CD4-positive, CD25-positive, alpha-beta regulatory T cell (primary cell): ENCODE data around the gene NDUFS7. TPM values are rescaled to one million over a fixed set of nuclear protein-coding genes. Genes with fewer than 3 reads are reported as not detected.

ENCODE experiments used
- ATAC-seq, 2 donors: fragments of 150-1000 bp; cut with Tn5 transposase; one replicate each; pipeline ENCODE4 v1.10.0; 2021; ENCODE audit warnings: low read depth in 2 of 2, moderate number of reproducible peaks in 2 of 2, moderate library complexity in 1 of 2
- DNase-seq, 3 donors: peaks; one replicate each; pipeline versions ENCODE4 v3.0.0 to v3.0.0-alpha.2; 2012 to 2022; ENCODE audit warnings: mixed read lengths in 1 of 3
- H3K27ac ChIP-seq: one replicate; pipeline ENCODE4 v1.7.0; 2013; ENCODE audit warnings: mild to moderate bottlenecking, low read length; ENCODE audit not compliant: insufficient read depth, poor library complexity, severe bottlenecking
- H3K27me3 ChIP-seq: one replicate; pipeline ENCODE4 v1.7.0; 2013; ENCODE audit warnings: low read length; ENCODE audit not compliant: control insufficient read depth, insufficient read depth
- H3K36me3 ChIP-seq: one replicate; pipeline ENCODE4 v1.7.0; 2013; ENCODE audit warnings: mild to moderate bottlenecking, low read length, moderate library complexity; ENCODE audit not compliant: control insufficient read depth, insufficient read depth
- H3K4me1 ChIP-seq: 2 replicates; pipeline ENCODE4 v1.7.0; 2013; ENCODE audit warnings: mild to moderate bottlenecking, low read length; ENCODE audit not compliant: insufficient read depth, control insufficient read depth, poor library complexity, severe bottlenecking
- H3K4me3 ChIP-seq: one replicate; pipeline ENCODE4 v1.7.0; 2013; ENCODE audit warnings: low read depth, mild to moderate bottlenecking, low read length, moderate library complexity
- H3K9me3 ChIP-seq, 2 experiments: 1 replicate in 1 of 2; 2 replicates in 1 of 2; pipeline ENCODE4 v1.7.0; 2013; ENCODE audit warnings: low read length in 2 of 2, mild to moderate bottlenecking in 1 of 2, moderate library complexity in 1 of 2; ENCODE audit not compliant: control insufficient read depth in 2 of 2
- H3K27ac Mint-ChIP-seq, 3 donors: one replicate each; pipeline ENCODE4 v1.8.0; 2020 to 2022; ENCODE audit warnings: mild to moderate bottlenecking in 3 of 3, mixed read lengths in 3 of 3, moderate library complexity in 2 of 3
- H3K27me3 Mint-ChIP-seq: one replicate; pipeline ENCODE4 v1.8.0; 2022; ENCODE audit warnings: mild to moderate bottlenecking, mixed read lengths
- H3K36me3 Mint-ChIP-seq: one replicate; pipeline ENCODE4 v1.8.0; 2020; ENCODE audit warnings: mixed read lengths
- H3K4me1 Mint-ChIP-seq, 4 donors: one replicate each; pipeline ENCODE4 v1.8.0; 2020 to 2022; ENCODE audit warnings: mixed read lengths in 4 of 4, mild to moderate bottlenecking in 1 of 4
- H3K4me3 Mint-ChIP-seq, 4 donors: one replicate each; pipeline ENCODE4 v1.8.0; 2020 to 2022; ENCODE audit warnings: mild to moderate bottlenecking in 4 of 4, mixed read lengths in 4 of 4, moderate library complexity in 3 of 4
- H3K9me3 Mint-ChIP-seq, 7 donors: one replicate each; pipeline ENCODE4 v1.8.0; 2020 to 2022; ENCODE audit warnings: mixed read lengths in 7 of 7, mild to moderate bottlenecking in 3 of 7, moderate library complexity in 2 of 7
- polyA plus RNA-seq, 4 donors: library from polyadenylated mRNA; unstranded; fragments of 300-500 nt; fragmentation: Illumina TruSeq; gene quantifications; one replicate each; pipeline ENCODE4 v1.2.3, GENCODE V29; 2021
- total RNA-seq: library from RNA; stranded (reverse); gene quantifications from one replicate; pipeline ENCODE4 v1.2.3, GENCODE V29; 2022

NDUFS7 gene
- total RNA-seq (58.3 TPM), polyA plus RNA-seq (100 to 1,000 TPM; 190 to 227 (median 215) TPM)

DNA sequence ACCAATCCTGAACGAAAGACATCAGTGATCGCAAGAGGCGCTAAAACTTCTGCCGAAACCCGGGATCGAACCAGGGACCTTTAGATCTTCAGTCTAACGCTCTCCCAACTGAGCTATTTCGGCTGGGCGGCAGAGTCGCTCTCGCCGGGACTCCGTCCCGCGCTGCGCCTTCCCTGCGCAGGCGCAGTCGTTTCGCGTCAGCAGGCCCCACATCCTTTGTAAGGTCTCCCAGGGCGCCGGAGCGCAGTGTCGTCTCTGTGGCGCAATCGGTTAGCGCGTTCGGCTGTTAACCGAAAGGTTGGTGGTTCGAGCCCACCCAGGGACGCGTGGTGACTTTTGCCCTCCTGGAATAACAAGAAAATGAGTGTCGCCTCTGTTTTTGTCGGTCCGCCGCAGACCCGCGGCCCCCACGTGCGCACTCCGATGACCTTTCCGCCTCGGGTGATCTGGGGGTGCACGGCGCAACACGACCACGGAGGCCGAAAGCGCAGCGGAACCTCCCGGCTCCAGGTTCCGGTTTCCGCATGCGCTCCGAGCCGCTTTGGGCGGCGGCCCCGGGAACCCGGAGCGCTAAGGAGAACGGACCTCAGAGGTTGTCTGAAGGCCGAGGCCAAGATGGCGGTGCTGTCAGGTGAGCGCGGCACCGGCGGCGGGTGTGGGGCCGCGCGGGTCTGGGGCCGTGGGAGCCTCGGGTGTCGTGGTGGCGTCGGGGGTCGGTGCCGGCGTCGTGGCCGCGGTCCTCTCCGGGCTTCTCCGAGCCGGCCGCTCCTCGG lies at the start of gene NDUFS7:
Gene NDUFS7 (plus strand): TSS at position 596 of the 773 bp plus-strand sequence. CDS start 20 bp downstream, at position 616.
- peak within 1 kb of the TSS; percentile 94 to 100 (median 98) for H3K4me3 Mint-ChIP-seq
- Histone ChIP-seq H3K27me3 (no peaks in the 10 kb centered on the region), H3K27ac (peak within 1 kb of the TSS; percentile 79), H3K9me3 (no peaks in the 10 kb centered on the region), H3K4me1 (peaks cover 11% of the 10 kb centered on the region), H3K4me3 (peak within 1 kb of the TSS; percentile 71), H3K36me3 (peaks cover 5% of the 10 kb centered on the region)
- peak within 1 kb of the TSS; percentile 99 to 100 (median 100) for H3K27ac Mint-ChIP-seq
- DNase-seq, result peak; percentile 82 to 95 (median 95)
- ATAC-seq, result peak; percentile 82 to 84
- peaks cover 0 to 6% (median 2%) of the 10 kb centered on the region in 7 donors for H3K9me3 Mint-ChIP-seq
- peaks cover 5% of the 10 kb centered on the region for H3K36me3 Mint-ChIP-seq
- peaks cover 12 to 26% (median 16%) of the 10 kb centered on the region in 4 donors for H3K4me1 Mint-ChIP-seq
- H3K27me3 Mint-ChIP-seq, result peaks cover 10% of the 10 kb centered on the region

- Mint-ChIP-seq H3K27ac (peak overlapping the region in 1 of 3 donors; percentile 63), H3K4me1 (no peaks in the 10 kb centered on the region), H3K36me3 (no peaks in the 10 kb centered on the region), H3K27me3 (no peaks in the 10 kb centered on the region), H3K9me3 (no peaks in the 10 kb centered on the region), H3K4me3 (no peak overlapping the region)
- Histone ChIP-seq H3K9me3 (no peaks in the 10 kb centered on the region), H3K27me3 (no peaks in the 10 kb centered on the region), H3K4me1 (no peaks in the 10 kb centered on the region), H3K36me3 (no peaks in the 10 kb centered on the region), H3K27ac (no peak overlapping the region), H3K4me3 (no peak overlapping the region)
- no peak for DNase-seq
- ATAC-seq, result no peak
Observed at GRCh38 chr19:1336079-1336684, 47.5 kb upstream of the NDUFS7 start.

- H3K27me3 ChIP-seq, result no peaks in the 10 kb centered on the region
- H3K36me3 ChIP-seq, result no peaks in the 10 kb centered on the region
- H3K9me3 ChIP-seq, result no peaks in the 10 kb centered on the region
- H3K4me3 ChIP-seq, result no peak overlapping the region
- Mint-ChIP-seq H3K36me3 (no peaks in the 10 kb centered on the region), H3K4me3 (no peak overlapping the region), H3K4me1 (peaks cover 0 to 5% (median 2%) of the 10 kb centered on the region in 4 donors), H3K9me3 (no peaks in the 10 kb centered on the region), H3K27ac (no peak overlapping the region), H3K27me3 (no peaks in the 10 kb centered on the region)
- H3K27ac ChIP-seq, result no peak overlapping the region
- H3K4me1 ChIP-seq, result no peaks in the 10 kb centered on the region
- no peak for DNase-seq
- ATAC-seq, result no peak
Observed at GRCh38 chr19:1340681-1341469, 42.8 kb upstream of the NDUFS7 start.

GRCh38 chr19:1343041-1343440 lies 40.7 kb upstream of the NDUFS7 start:
- peaks cover 0 to 5% (median 2%) of the 10 kb centered on the region in 4 donors for H3K4me1 Mint-ChIP-seq
- Histone ChIP-seq H3K4me1 (no peaks in the 10 kb centered on the region), H3K9me3 (no peaks in the 10 kb centered on the region), H3K27me3 (no peaks in the 10 kb centered on the region), H3K36me3 (no peaks in the 10 kb centered on the region), H3K27ac (no peak overlapping the region), H3K4me3 (no peak overlapping the region)
- H3K4me3 Mint-ChIP-seq, result no peak overlapping the region
- H3K36me3 Mint-ChIP-seq, result no peaks in the 10 kb centered on the region
- H3K9me3 Mint-ChIP-seq, result no peaks in the 10 kb centered on the region
- DNase-seq (no peak), ATAC-seq (no peak)
- no peak overlapping the region for H3K27ac Mint-ChIP-seq
- H3K27me3 Mint-ChIP-seq, result no peaks in the 10 kb centered on the region

- H3K27ac Mint-ChIP-seq, result peak overlapping the region in 1 of 3 donors; percentile 54
- no peaks in the 10 kb centered on the region for H3K36me3 ChIP-seq
- DNase-seq (no peak), ATAC-seq (no peak)
- H3K27me3 Mint-ChIP-seq, result peaks cover 4% of the 10 kb centered on the region
- H3K4me3 ChIP-seq, result no peak overlapping the region
- H3K27me3 ChIP-seq, result no peaks in the 10 kb centered on the region
- peaks cover 0 to 6% (median 3%) of the 10 kb centered on the region in 4 donors for H3K4me1 Mint-ChIP-seq
- peaks cover 3% of the 10 kb centered on the region for H3K4me1 ChIP-seq
- no peaks in the 10 kb centered on the region for H3K36me3 Mint-ChIP-seq
- no peaks in the 10 kb centered on the region for H3K9me3 ChIP-seq
- H3K9me3 Mint-ChIP-seq, result no peaks in the 10 kb centered on the region
- no peak overlapping the region for H3K27ac ChIP-seq
- peak overlapping the region in 1 of 4 donors; percentile 29 for H3K4me3 Mint-ChIP-seq
Observed at GRCh38 chr19:1349211-1349610, 34.5 kb upstream of the NDUFS7 start.

- no peaks in the 10 kb centered on the region for H3K9me3 Mint-ChIP-seq
- Histone ChIP-seq H3K27me3 (no peaks in the 10 kb centered on the region), H3K4me1 (peaks cover 15% of the 10 kb centered on the region), H3K9me3 (no peaks in the 10 kb centered on the region), H3K27ac (no peak overlapping the region), H3K4me3 (no peak overlapping the region), H3K36me3 (no peaks in the 10 kb centered on the region)
- DNase-seq, result no peak
- H3K4me3 Mint-ChIP-seq, result peak overlapping the region in 1 of 4 donors; percentile 74
- no peak for ATAC-seq
- peaks cover 2 to 11% (median 3%) of the 10 kb centered on the region in 4 donors for H3K4me1 Mint-ChIP-seq
- H3K36me3 Mint-ChIP-seq, result no peaks in the 10 kb centered on the region
- H3K27ac Mint-ChIP-seq, result no peak overlapping the region
- peaks cover 4% of the 10 kb centered on the region for H3K27me3 Mint-ChIP-seq
Observed at GRCh38 chr19:1350867-1351266, 32.8 kb upstream of the NDUFS7 start.

GRCh38 chr19:1351381-1351851 lies 32.3 kb upstream of the NDUFS7 start:
- no peak for DNase-seq
- H3K4me3 Mint-ChIP-seq, result peak overlapping the region; percentile 15 to 74 (median 48)

More at GRCh38 chr19:1351381-1351851, 32.3 kb upstream of the NDUFS7 start:
- H3K27ac ChIP-seq, result no peak overlapping the region
- Mint-ChIP-seq H3K27ac (no peak overlapping the region), H3K27me3 (peaks cover 4% of the 10 kb centered on the region), H3K4me1 (peaks cover 5 to 15% (median 7%) of the 10 kb centered on the region in 4 donors), H3K9me3 (no peaks in the 10 kb centered on the region), H3K36me3 (no peaks in the 10 kb centered on the region)
- H3K36me3 ChIP-seq, result no peaks in the 10 kb centered on the region
- H3K4me3 ChIP-seq, result no peak overlapping the region
- H3K27me3 ChIP-seq, result no peaks in the 10 kb centered on the region
- peaks cover 18% of the 10 kb centered on the region for H3K4me1 ChIP-seq
- no peaks in the 10 kb centered on the region for H3K9me3 ChIP-seq
- ATAC-seq, result no peak
